GM18868 (cell line): Measurements from ENCODE around the gene ANKRD16.
A peak's percentile ranks its signal among the peaks of the same experiment; 100 is the strongest.

ENCODE experiments used
- ATAC-seq: cut with Tn5 transposase; IDR thresholded peaks from one replicate; pipeline ENCODE4 v1.9.1; 2021; ENCODE audit warnings: mild to moderate bottlenecking, moderate library complexity; ENCODE audit not compliant: unreplicated experiment

The ANKRD16 gene

DNA sequence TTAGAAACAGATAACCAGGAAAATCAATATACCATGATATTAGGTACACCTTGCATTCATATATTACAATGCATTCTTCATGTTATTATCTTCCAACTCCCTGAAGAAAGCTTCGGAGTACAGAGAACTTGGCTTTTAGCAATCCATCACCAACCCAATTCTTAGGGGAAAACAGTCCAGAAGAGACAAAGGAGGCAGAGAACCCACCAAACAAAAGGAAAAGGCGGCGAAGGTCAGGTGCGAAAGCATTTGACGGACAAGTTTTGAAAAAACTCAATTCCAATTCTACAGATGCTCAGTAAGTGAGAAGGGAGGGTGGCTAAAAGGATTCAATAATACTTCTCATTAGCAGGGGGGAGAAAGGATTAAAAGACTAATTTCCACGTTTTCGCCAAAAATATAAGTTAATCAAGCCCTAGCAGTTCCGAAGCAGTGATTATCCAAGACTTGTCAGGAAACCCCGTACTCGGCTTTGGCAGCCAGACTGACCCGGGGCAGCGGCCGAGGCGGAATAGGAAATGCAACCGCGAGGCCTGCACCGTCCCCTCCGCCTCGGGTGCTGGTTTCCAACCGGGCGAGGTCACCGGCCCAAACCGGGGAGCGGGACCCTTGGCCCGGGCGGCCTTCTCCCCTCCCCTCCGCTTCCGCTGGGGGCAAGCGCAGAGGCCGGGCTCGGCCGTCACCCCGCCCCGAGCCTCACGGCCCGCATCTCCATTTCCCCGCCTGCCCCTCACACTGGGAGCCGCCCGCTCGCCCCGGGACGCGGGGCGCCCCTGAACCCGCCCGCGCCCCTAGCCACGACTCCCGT is 77.2 kb downstream of the ANKRD16 start:
- peak; percentile 14 for ATAC-seq
